HepG2 (cell line): ENCODE data around the gene MGARP. TPM values are rescaled to one million over a fixed set of nuclear protein-coding genes. Genes with fewer than 3 reads are reported as not detected.

Experiments
- BCL6 ChIP-seq: IDR thresholded peaks from 2 replicates; pipeline ENCODE4 v1.6.1; 2016; ENCODE audit warnings: missing genetic modification reagents, missing compliant biosample characterization
- FOXA1 ChIP-seq, 2 experiments: fragments of 450-650 bp in 1 of 2; sonication (generic) in 1 of 2; formaldehyde crosslinking in 1 of 2; IDR thresholded peaks; 2 replicates each; pipeline versions ENCODE4 v1.4.0 to v1.6.1; 2016 to 2020; ENCODE audit warnings: missing genetic modification reagents in 1 of 2
- GABPA ChIP-seq, 2 experiments: IDR thresholded peaks; 2 replicates each; pipeline ENCODE4 v1.6.1; 2011 to 2016; ENCODE audit warnings: low read depth in 2 of 2, low read length in 1 of 2, missing biosample characterization in 1 of 2, missing genetic modification characterization in 1 of 2
- GABPB1 ChIP-seq: IDR thresholded peaks from 2 replicates; pipeline ENCODE4 v1.6.1; 2016; ENCODE audit warnings: mild to moderate bottlenecking, missing genetic modification reagents, moderate library complexity, missing compliant biosample characterization
- HMG20B ChIP-seq: conservative IDR thresholded peaks from 2 replicates; pipeline ENCODE4 v1.6.1; 2016; ENCODE audit warnings: missing genetic modification reagents, missing compliant biosample characterization
- KAT8 ChIP-seq: IDR thresholded peaks from 2 replicates; pipeline ENCODE4 v1.6.1; 2016; ENCODE audit warnings: missing genetic modification reagents, missing compliant biosample characterization
- KDM2A ChIP-seq: sonication (generic); formaldehyde crosslinking; IDR thresholded peaks from 2 replicates; pipeline ENCODE4 v1.4.0; 2020; ENCODE audit warnings: low read depth, missing genetic modification reagents, borderline replicate concordance
- MBD4 ChIP-seq: IDR thresholded peaks from 2 replicates; pipeline ENCODE4 v1.6.1; 2012; ENCODE audit warnings: low read length, inconsistent platforms, borderline replicate concordance
- MXI1 ChIP-seq: IDR thresholded peaks from 3 replicates; pipeline ENCODE4 v1.6.1; 2012; ENCODE audit warnings: low read depth, low read length, inconsistent platforms, borderline replicate concordance
- NCOA2 ChIP-seq: sonication (generic); formaldehyde crosslinking; IDR thresholded peaks from 2 replicates; pipeline ENCODE4 v1.8.0; 2022; ENCODE audit warnings: inconsistent platforms
- NFKBIZ ChIP-seq: IDR thresholded peaks from 2 replicates; pipeline ENCODE4 v1.6.1; 2018; ENCODE audit warnings: missing genetic modification reagents, missing compliant biosample characterization
- RAD51 ChIP-seq: fragments of 450-650 bp; IDR thresholded peaks from 2 replicates; pipeline ENCODE4 v1.6.1; 2016; ENCODE audit warnings: borderline replicate concordance
- RARA ChIP-seq: IDR thresholded peaks from 2 replicates; pipeline ENCODE4 v1.6.1; 2016; ENCODE audit warnings: missing genetic modification reagents, missing compliant biosample characterization
- RXRA ChIP-seq: sonication (generic); formaldehyde crosslinking; IDR thresholded peaks from 2 replicates; pipeline ENCODE4 v1.5.1; 2020; ENCODE audit warnings: missing genetic modification reagents
- ZNF644 ChIP-seq: IDR thresholded peaks from 2 replicates; pipeline ENCODE4 v1.6.1; 2016; ENCODE audit warnings: low read depth
- ZNF782 ChIP-seq: sonication (generic); formaldehyde crosslinking; IDR thresholded peaks from 2 replicates; pipeline ENCODE4 v1.4.0; 2020; ENCODE audit warnings: missing genetic modification reagents, mild to moderate bottlenecking, borderline replicate concordance
- polyA plus RNA-seq, 8 experiments: library from polyadenylated mRNA; depleted of rRNA in 3 of 8; stranded (reverse) in 7 of 8; unstranded in 1 of 8; fragments of >200 nt; fragmentation: Illumina TruSeq in 4 of 8; extraction: Trizol in 4 of 8; gene quantifications; 2 replicates each; pipeline versions ENCODE4 v1.2.1 to v1.2.3, GENCODE V29; 2011 to 2016; ENCODE audit warnings: low read depth in 4 of 8, missing spikeins in 1 of 8, mixed read lengths in 1 of 8; ENCODE audit not compliant: insufficient read depth in 1 of 8
- total RNA-seq, 5 experiments: library from RNA; depleted of rRNA; stranded (reverse); fragments of >200 nt; fragmentation: Illumina TruSeq; extraction: Trizol; gene quantifications; 2 replicates each; pipeline ENCODE4 v1.2.3, GENCODE V29; 2016; ENCODE audit warnings: low read depth in 1 of 5
- TF ChIP-seq, protein P1 (sequence below): IDR thresholded peaks from 2 replicates; pipeline ENCODE4 v1.6.1; 2016
- TF ChIP-seq, protein P2 (sequence below): sonication (generic); formaldehyde crosslinking; IDR thresholded peaks from 2 replicates; pipeline ENCODE4 v1.5.0; 2020; ENCODE audit warnings: mild to moderate bottlenecking, missing genetic modification reagents
- TF ChIP-seq, protein P3 (sequence below): IDR thresholded peaks from 2 replicates; pipeline ENCODE4 v1.6.1; 2018; ENCODE audit warnings: missing genetic modification reagents, mild to moderate bottlenecking, missing compliant biosample characterization
- TF ChIP-seq, protein P4 (sequence below): IDR thresholded peaks from 2 replicates; pipeline ENCODE4 v1.4.0; 2020; ENCODE audit warnings: mild to moderate bottlenecking, missing genetic modification reagents
- TF ChIP-seq, protein P5 (sequence below): IDR thresholded peaks from 2 replicates; pipeline ENCODE4 v1.6.1; 2016; ENCODE audit warnings: low read depth, borderline replicate concordance

MGARP gene
- total and polyA plus RNA-seq, 2 of the 13 experiments (the other 11 are each of a cell fraction or from before 2014, with no cell fraction given) = 0.11 to 0.13 TPM

DNA sequence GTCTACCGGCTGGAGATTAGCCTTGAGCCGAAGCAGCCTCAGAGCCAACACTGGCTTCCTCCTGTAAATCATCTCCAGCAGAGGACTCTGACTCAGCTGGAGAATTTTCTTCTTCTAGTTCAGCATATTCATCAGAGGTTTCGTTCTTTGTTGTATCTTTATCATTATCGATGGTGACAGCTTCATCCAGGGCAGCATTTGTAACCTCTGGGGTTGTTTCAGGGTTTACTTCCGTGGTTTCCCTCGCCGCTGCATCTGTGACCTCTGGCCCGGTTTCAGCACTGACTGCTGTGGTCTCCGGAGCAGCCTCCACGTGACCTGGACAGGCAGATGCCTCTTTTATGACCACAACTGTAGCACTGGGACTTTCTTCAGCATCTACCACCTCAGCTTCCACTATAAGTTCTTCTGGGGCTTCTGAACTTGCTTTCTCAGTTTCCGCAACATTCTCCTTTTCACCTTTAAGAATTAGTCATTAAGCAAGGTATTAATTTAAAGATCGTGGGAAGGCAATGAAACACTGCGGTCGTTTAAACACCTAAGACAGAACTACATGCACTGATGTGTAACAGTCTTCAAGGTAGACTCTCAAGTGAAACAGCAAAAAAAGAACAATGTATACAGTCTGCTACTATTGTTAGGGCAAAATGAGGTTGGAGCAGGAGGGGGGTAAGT lies 13.3 kb downstream of the MGARP start (continued):
- TF ChIP-seq RAD51 = peak; percentile 62
- TF ChIP-seq, protein P1, sequence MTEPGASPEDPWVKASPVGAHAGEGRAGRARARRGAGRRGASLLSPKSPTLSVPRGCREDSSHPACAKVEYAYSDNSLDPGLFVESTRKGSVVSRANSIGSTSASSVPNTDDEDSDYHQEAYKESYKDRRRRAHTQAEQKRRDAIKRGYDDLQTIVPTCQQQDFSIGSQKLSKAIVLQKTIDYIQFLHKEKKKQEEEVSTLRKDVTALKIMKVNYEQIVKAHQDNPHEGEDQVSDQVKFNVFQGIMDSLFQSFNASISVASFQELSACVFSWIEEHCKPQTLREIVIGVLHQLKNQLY (CRISPR knock-in tag) = 0 out of 2 replicates have a peak, but pooled peaks have one; percentile 34
- TF ChIP-seq KAT8 (CRISPR knock-in tag) = peak; percentile 63
- no peak for TF ChIP-seq FOXA1 (IDR thresholded peaks at IDR 0.05)
- no peak for TF ChIP-seq FOXA1 (CRISPR knock-in tag; IDR thresholded peaks at IDR 0.05)
- peak; percentile 29; the same call in 1 of the 2 replicates for TF ChIP-seq KDM2A
- TF ChIP-seq, protein P2, sequence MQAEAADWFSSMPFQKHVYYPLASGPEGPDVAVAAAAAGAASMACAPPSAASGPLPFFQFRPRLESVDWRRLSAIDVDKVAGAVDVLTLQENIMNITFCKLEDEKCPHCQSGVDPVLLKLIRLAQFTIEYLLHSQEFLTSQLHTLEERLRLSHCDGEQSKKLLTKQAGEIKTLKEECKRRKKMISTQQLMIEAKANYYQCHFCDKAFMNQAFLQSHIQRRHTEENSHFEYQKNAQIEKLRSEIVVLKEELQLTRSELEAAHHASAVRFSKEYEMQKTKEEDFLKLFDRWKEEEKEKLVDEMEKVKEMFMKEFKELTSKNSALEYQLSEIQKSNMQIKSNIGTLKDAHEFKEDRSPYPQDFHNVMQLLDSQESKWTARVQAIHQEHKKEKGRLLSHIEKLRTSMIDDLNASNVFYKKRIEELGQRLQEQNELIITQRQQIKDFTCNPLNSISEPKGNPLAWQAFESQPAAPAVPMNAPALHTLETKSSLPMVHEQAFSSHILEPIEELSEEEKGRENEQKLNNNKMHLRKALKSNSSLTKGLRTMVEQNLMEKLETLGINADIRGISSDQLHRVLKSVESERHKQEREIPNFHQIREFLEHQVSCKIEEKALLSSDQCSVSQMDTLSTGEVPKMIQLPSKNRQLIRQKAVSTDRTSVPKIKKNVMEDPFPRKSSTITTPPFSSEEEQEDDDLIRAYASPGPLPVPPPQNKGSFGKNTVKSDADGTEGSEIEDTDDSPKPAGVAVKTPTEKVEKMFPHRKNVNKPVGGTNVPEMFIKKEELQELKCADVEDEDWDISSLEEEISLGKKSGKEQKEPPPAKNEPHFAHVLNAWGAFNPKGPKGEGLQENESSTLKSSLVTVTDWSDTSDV (CRISPR knock-in tag) = no peak
- TF ChIP-seq HMG20B = no peak
- TF ChIP-seq NFKBIZ (CRISPR knock-in tag) = no peak
- TF ChIP-seq, protein P3, sequence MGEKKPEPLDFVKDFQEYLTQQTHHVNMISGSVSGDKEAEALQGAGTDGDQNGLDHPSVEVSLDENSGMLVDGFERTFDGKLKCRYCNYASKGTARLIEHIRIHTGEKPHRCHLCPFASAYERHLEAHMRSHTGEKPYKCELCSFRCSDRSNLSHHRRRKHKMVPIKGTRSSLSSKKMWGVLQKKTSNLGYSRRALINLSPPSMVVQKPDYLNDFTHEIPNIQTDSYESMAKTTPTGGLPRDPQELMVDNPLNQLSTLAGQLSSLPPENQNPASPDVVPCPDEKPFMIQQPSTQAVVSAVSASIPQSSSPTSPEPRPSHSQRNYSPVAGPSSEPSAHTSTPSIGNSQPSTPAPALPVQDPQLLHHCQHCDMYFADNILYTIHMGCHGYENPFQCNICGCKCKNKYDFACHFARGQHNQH (CRISPR knock-in tag) = 0 out of 2 replicates have a peak, but pooled peaks have one; percentile 31
- TF ChIP-seq RARA (CRISPR knock-in tag) = peak; percentile 49; the same call in 1 of the 2 replicates
- TF ChIP-seq GABPB1 (CRISPR knock-in tag) = peak; percentile 50; the same call in 1 of the 2 replicates
- peak; percentile 87 for TF ChIP-seq RXRA (CRISPR knock-in tag)
- no peak for TF ChIP-seq GABPA (IDR thresholded peaks at IDR 0.05; ENCODE audit: low read depth, low read length)
- peak; percentile 30; the same call in 1 of the 2 replicates for TF ChIP-seq GABPA (CRISPR knock-in tag; IDR thresholded peaks at IDR 0.05; ENCODE audit: low read depth)
- TF ChIP-seq, protein P4, sequence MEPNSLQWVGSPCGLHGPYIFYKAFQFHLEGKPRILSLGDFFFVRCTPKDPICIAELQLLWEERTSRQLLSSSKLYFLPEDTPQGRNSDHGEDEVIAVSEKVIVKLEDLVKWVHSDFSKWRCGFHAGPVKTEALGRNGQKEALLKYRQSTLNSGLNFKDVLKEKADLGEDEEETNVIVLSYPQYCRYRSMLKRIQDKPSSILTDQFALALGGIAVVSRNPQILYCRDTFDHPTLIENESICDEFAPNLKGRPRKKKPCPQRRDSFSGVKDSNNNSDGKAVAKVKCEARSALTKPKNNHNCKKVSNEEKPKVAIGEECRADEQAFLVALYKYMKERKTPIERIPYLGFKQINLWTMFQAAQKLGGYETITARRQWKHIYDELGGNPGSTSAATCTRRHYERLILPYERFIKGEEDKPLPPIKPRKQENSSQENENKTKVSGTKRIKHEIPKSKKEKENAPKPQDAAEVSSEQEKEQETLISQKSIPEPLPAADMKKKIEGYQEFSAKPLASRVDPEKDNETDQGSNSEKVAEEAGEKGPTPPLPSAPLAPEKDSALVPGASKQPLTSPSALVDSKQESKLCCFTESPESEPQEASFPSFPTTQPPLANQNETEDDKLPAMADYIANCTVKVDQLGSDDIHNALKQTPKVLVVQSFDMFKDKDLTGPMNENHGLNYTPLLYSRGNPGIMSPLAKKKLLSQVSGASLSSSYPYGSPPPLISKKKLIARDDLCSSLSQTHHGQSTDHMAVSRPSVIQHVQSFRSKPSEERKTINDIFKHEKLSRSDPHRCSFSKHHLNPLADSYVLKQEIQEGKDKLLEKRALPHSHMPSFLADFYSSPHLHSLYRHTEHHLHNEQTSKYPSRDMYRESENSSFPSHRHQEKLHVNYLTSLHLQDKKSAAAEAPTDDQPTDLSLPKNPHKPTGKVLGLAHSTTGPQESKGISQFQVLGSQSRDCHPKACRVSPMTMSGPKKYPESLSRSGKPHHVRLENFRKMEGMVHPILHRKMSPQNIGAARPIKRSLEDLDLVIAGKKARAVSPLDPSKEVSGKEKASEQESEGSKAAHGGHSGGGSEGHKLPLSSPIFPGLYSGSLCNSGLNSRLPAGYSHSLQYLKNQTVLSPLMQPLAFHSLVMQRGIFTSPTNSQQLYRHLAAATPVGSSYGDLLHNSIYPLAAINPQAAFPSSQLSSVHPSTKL (CRISPR knock-in tag) = peak; percentile 43
- 0 out of 2 replicates have a peak, but pooled peaks have one; percentile 10 for TF ChIP-seq ZNF644
- TF ChIP-seq, protein P5, sequence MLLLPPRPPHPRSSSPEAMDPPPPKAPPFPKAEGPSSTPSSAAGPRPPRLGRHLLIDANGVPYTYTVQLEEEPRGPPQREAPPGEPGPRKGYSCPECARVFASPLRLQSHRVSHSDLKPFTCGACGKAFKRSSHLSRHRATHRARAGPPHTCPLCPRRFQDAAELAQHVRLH = peak; percentile 58; the same call in 1 of the 2 replicates
- 0 out of 2 replicates have a peak, but pooled peaks have one; percentile 11 for TF ChIP-seq BCL6 (CRISPR knock-in tag)
- TF ChIP-seq MXI1 = peak; percentile 42; the same call in 1 of the 3 replicates
- 0 out of 2 replicates have a peak, but pooled peaks have one; percentile 37 for TF ChIP-seq ZNF782 (CRISPR knock-in tag)
- no peak for TF ChIP-seq MBD4
- TF ChIP-seq NCOA2 (CRISPR knock-in tag) = 0 out of 2 replicates have a peak, but pooled peaks have one; percentile 22
